ENCODE data around the gene TAS2R3.

TAS2R3 gene

DNA sequence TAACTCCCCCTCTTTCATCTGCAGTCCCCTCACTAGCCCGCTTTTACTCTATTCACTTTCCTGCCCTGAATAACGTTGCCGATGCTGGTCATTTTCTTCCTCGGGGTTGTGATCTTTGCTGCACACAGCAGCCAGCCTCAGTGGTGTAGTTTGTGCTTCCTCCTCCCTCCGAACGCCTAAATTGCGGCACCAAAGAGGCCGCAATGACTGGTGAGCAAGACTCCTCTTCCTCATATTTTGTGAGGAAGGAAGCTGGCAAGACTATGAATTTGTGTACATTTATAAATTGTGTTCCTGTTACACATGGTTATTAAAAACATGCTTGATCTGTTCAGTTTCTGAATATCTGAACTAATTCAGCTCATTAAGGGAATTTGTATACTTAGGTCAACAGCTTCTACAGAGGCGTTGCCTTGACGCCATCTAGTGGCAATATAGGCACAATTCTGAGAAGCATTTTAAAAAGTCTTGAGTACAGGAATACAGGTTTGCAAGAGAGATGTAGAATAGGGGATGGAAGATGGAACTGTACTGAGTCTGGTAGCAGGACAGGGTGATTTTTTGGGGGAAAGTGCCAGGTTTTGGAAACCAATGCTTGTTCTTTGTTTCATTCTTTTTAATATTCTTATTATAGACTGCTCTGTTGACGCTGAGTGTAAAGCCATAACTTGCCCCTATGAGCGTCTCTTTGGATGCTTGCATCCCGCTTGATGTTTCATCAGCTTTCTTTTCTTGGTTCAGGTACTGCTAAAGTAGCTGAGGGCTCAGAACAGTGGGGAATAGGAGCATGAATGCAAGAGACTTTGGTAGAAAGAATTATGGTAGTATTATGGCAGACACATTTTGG lies 22.0 kb downstream of the TAS2R3 start:
- no peak for DNase-seq (ENCODE audit: low read depth in 2 of 2)

- DNase-seq (ENCODE audit: low read depth in 2 of 2): no peak
These were observed 24.4 kb downstream of the TAS2R3 start for GRCh38 chr7:141788296-141788695.

GRCh38 chr7:141789917-141790316 lies 26.0 kb downstream of the TAS2R3 start, which contains the start of gene TAS2R5:
TSS of gene TAS2R5 (plus strand) at chr7:141790217. CDS start at chr7:141790362, 145 bp downstream.
- DNase-seq (ENCODE audit: low read depth in 2 of 2): no peak

DNA sequence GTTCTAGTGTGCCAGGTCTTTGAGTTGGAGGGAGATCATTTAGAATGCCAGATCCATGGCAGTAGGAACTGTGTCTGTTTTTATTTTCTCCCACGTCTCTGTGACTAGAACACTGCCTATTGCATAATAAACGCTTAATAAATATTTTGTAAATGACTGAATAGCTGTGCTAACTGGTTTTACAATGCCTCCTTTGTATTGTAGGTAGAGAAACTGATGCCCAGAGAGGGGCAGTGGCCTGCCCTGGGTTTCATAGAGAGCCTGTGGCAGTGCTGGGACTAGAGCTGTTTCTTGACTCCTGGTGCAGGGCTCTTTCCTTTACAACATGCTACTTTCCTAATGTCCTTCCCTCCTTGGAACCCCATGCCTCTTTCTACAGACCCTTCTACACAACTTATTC lies 28.6 kb downstream of the TAS2R3 start:
- no peak for DNase-seq (ENCODE audit: low read depth in 2 of 2)
